Prostate gland (tissue), 2 donors: ENCODE results near the gene RGSL1. TPM values are rescaled to one million over a fixed set of nuclear protein-coding genes. Genes with fewer than 3 reads are reported as not detected.
A peak's percentile ranks its signal among the peaks of the same experiment; 100 is the strongest.

ENCODE experiments used
- DNase-seq: peaks from one replicate; pipeline ENCODE4 v3.0.0-alpha.2; 2019; ENCODE audit warnings: low spot score
- H3K27ac ChIP-seq, 2 donors: fragments of 200-600 bp; sonication (generic); 2 replicates each; pipeline ENCODE4 v1.5.1; 2017 to 2019
- H3K27me3 ChIP-seq: fragments of 200-600 bp; sonication (generic); replicated peaks from 2 replicates; pipeline ENCODE4 v1.5.1; 2019; ENCODE audit not compliant: insufficient read depth
- H3K36me3 ChIP-seq, 2 donors: fragments of 200-600 bp; sonication (generic); 1 replicate in 1 of 2; 2 replicates in 1 of 2; pipeline versions ENCODE4 v1.5.1 to v1.8.1; 2017 to 2019
- H3K4me1 ChIP-seq: fragments of 200-600 bp; sonication (generic); replicated peaks from 2 replicates; pipeline ENCODE4 v1.5.1; 2019
- H3K4me3 ChIP-seq, 2 donors: fragments of 200-600 bp; sonication (generic); 2 replicates each; pipeline ENCODE4 v1.5.1; 2017 to 2019
- H3K9me3 ChIP-seq: fragments of 200-600 bp; sonication (generic); 2 replicates; pipeline ENCODE4 v1.5.1; 2017
- CTCF ChIP-seq, 4 experiments: fragments of 200-600 bp in 2 of 4; fragments of 450-650 bp in 2 of 4; sonication (generic) in 2 of 4; IDR thresholded peaks; 1 replicate in 3 of 4; 2 replicates in 1 of 4; pipeline ENCODE4 v1.5.1; 2016 to 2019; ENCODE audit warnings: antibody characterized with exemption in 4 of 4, mild to moderate bottlenecking in 2 of 4, moderate library complexity in 2 of 4
- POLR2A ChIP-seq: fragments of 450-650 bp; IDR thresholded peaks from one replicate; pipeline ENCODE4 v1.6.1; 2016; ENCODE audit warnings: antibody characterized with exemption, mild to moderate bottlenecking
- POLR2AphosphoS5 ChIP-seq: sonication (generic); formaldehyde crosslinking; IDR thresholded peaks from one replicate; pipeline ENCODE4 v1.6.1; 2017; ENCODE audit warnings: antibody characterized with exemption
- WGBS: methylation state at CpG from one replicate; pipeline ENCODE4 v1.1.5; 2018; 5-methylcytosine and 5-hydroxymethylcytosine counted together
- intact Hi-C: fragments of 100-400 bp; cut with DNase I; formaldehyde crosslinking; loops from one replicate; pipeline ENCODE4 v1.14.2; 2022
- total RNA-seq, 2 donors: library from RNA; depleted of rRNA; stranded (reverse); fragments of >200 nt; gene quantifications; one replicate each; pipeline ENCODE4 v1.1.0, GENCODE V29; 2016

Gene RGSL1
- total RNA-seq, 2 donors from 2014 or later = 1.2 TPM; not detected in 1

GRCh38 chr1:182407724-182408123 lies 42.2 kb upstream of the RGSL1 start:
- no peak for DNase-seq
- Histone ChIP-seq H3K27me3 (no peaks in the 10 kb centered on the region), H3K36me3 (no peaks in the 10 kb centered on the region), H3K9me3 (no peaks in the 10 kb centered on the region), H3K4me3 (no peak overlapping the region), H3K27ac (no peak overlapping the region), H3K4me1 (peaks cover 5% of the 10 kb centered on the region)
- TF ChIP-seq POLR2A = no peak
- no peak for TF ChIP-seq POLR2AphosphoS5
- TF ChIP-seq CTCF (IDR thresholded peaks at IDR 0.05) = no peak
- 36% methylated on average over 3 of the region's 3 CpGs for WGBS
- intact Hi-C loops = no loop called here

DNA sequence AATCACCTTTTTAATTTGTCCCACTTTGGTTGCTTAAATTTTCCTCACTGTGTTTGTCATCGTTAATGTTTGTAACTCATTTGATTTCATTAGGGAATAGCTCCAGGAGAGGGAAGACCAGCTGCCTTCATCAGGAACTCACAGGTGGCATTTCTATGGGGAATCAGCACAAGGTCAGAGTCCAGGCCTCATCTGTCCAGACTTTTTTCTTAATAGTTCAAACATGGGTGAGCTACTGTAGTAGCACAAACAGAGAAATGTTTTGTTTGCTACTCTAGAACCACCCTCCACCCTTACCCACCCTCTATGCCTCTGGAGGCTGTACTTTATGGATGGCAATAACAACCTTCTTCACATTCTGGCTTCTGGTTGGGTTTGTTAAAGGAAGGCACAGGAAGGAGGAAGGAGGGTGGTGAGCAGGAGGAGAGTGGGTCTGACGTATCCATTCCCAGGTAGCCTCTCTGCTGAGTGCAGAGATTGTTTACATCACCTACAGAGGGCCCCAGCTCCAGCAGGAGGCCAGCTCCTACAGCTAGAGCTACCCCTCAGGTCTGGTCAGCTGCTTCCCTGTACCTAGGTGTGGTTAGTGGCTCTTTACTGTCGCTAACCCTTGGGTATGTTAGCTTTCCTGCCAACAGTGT lies 41.4 kb upstream of the RGSL1 start:
- H3K9me3 ChIP-seq = no peaks in the 10 kb centered on the region
- no peak for DNase-seq
- no peak for TF ChIP-seq CTCF (IDR thresholded peaks at IDR 0.05)
- TF ChIP-seq POLR2AphosphoS5 = no peak
- intact Hi-C loops = no loop called here
- H3K27ac ChIP-seq = no peak overlapping the region
- peaks cover 5% of the 10 kb centered on the region for H3K4me1 ChIP-seq
- no peak overlapping the region for H3K4me3 ChIP-seq
- WGBS = 70% methylated on average over 3 of the region's 3 CpGs
- no peaks in the 10 kb centered on the region for H3K36me3 ChIP-seq
- no peaks in the 10 kb centered on the region for H3K27me3 ChIP-seq

GRCh38 chr1:182410138-182410537 lies 39.8 kb upstream of the RGSL1 start:
- peaks cover 5% of the 10 kb centered on the region for H3K4me1 ChIP-seq
- no peaks in the 10 kb centered on the region for H3K9me3 ChIP-seq
- TF ChIP-seq CTCF (IDR thresholded peaks at IDR 0.05) (no peak), POLR2AphosphoS5 (no peak), POLR2A (no peak)
- DNase-seq = no peak
- peak overlapping the region in 1 of 2 donors; percentile 29 for H3K27ac ChIP-seq
- intact Hi-C loops = no loop called here
- no peak overlapping the region for H3K4me3 ChIP-seq
- H3K36me3 ChIP-seq = no peaks in the 10 kb centered on the region
- H3K27me3 ChIP-seq = peaks cover 2% of the 10 kb centered on the region
- 67% methylated on average over 4 of the region's 4 CpGs for WGBS

DNA sequence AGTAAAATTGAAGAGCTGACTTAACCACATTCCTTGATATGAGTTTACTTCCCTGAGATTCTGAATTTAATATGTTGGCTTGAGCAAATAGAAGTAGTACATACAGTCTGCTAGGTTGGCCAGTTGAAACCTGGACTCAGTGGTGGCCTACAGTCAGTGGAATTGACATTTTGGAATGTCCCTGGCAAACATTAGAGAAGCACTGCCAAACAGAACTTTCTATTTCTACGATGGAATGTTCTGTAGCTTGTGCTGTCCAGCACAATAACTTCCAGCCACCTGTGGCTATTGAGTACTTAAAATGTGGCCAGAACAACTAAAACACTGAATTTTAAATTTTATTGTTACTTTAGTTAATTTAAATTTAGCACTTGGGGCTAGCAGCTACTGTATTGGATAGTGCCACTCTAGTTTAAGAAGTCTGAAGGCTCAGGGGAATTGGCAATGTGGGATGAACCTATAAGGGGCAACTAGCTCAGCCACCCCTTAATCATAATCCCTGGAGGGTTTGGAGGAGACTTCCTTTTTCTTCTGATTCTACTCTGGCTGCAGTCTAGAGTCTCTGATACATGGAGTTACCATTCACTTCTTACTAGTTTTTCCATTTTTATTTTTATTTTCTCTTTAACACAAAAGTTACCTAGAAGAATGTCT lies 39.2 kb upstream of the RGSL1 start:
- Histone ChIP-seq H3K4me3 (no peak overlapping the region), H3K27ac (peak overlapping the region; percentile 28 to 41), H3K27me3 (peaks cover 2% of the 10 kb centered on the region), H3K36me3 (no peaks in the 10 kb centered on the region), H3K4me1 (peaks cover 5% of the 10 kb centered on the region), H3K9me3 (no peaks in the 10 kb centered on the region)
- intact Hi-C loops = no loop called here
- WGBS = 12% methylated on average over 1 of the region's 1 CpG
- TF ChIP-seq POLR2AphosphoS5 = peak; percentile 89
- TF ChIP-seq POLR2A = no peak
- peak; percentile 69 for DNase-seq

DNA sequence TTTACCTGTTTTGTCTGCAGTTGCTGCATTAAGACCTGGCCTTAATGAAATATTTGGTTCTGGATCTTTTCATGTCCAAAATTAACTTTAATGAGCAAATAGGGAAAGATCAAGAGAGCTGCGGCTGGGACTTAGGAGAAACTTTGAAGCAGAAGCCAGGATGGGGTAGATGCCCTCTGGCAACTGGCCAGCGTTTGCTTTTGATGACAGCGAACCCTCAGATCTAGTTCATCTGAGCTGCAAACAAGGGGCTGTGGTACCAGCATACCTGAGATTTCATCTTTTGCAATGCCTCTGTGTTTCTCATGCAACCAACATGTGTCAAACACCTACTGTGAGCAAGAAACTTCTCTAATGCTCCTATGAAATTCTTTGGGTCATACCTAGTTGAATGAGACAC lies 36.5 kb upstream of the RGSL1 start:
- WGBS = 49% methylated on average over 3 of the region's 3 CpGs
- intact Hi-C loops = no loop called here
- no peaks in the 10 kb centered on the region for H3K36me3 ChIP-seq
- no peak overlapping the region for H3K27ac ChIP-seq
- H3K4me3 ChIP-seq = no peak overlapping the region
- peaks cover 2% of the 10 kb centered on the region for H3K27me3 ChIP-seq
- TF ChIP-seq POLR2A (no peak), POLR2AphosphoS5 (no peak), CTCF (IDR thresholded peaks at IDR 0.05) (no peak)
- H3K4me1 ChIP-seq = peaks cover 5% of the 10 kb centered on the region
- no peak for DNase-seq
- H3K9me3 ChIP-seq = no peaks in the 10 kb centered on the region
